GM12878 (cell line): ENCODE results near the gene C6orf120. TPM values are rescaled to one million over a fixed set of nuclear protein-coding genes. Genes with fewer than 3 reads are reported as not detected.

Source experiments
- ATAC-seq: fragments of 200-7000 bp; cut with Tn5 transposase; 3 replicates; pipeline ENCODE4 v1.9.1; 2020; ENCODE audit warnings: mild to moderate bottlenecking, moderate library complexity
- BruUV-seq: library from RNA; stranded (reverse); fragments of 400-500 nt; replicated peaks from 2 replicates; lab custom pipeline; 2021; lab: Mats Ljungman, UMichigan
- CTCF ChIA-PET: fragments of 300-600 bp; sonication (Branson Sonifier 250); formaldehyde crosslinking; extraction: SDS; loops from one replicate; lab custom pipeline; 2021; ENCODE audit warnings: inconsistent platforms; lab: Yijun Ruan, JAX
- POLR2A ChIA-PET: fragments of 350-600 bp; formaldehyde crosslinking; extraction: SDS; loops from one replicate; lab custom pipeline; 2021; ENCODE audit warnings: inconsistent platforms; lab: Charles Lee
- RAD21 ChIA-PET: fragments of 300-600 bp; sonication (Branson Sonifier 250); formaldehyde crosslinking; loops from one replicate; lab custom pipeline; 2023; ENCODE audit warnings: antibody characterized with exemption; ENCODE audit not compliant: unreplicated experiment; lab: Charles Lee
- SMC1A ChIA-PET: fragments of 300-600 bp; sonication (Branson Sonifier 250); formaldehyde crosslinking; loops from one replicate; lab custom pipeline; 2023; ENCODE audit not compliant: unreplicated experiment, uncharacterized antibody; lab: Charles Lee
- DNase-seq: peaks from one replicate; pipeline ENCODE4 v3.0.0-alpha.2; 2011; ENCODE audit warnings: low read depth, low spot score
- FAIRE-seq: peaks from 3 replicates; lab custom pipeline; 2011; peaks lifted over from hg19 to GRCh38; lab: Jason Lieb, UNC
- H2AFZ ChIP-seq: 2 replicates; pipeline ENCODE4 v1.6.0; 2011; ENCODE audit warnings: low read depth, low read length, control low read depth; ENCODE audit not compliant: control insufficient read depth
- H3K27ac ChIP-seq: 2 replicates; pipeline ENCODE4 v1.5.1; 2011; ENCODE audit warnings: control low read depth; ENCODE audit not compliant: control insufficient read depth, insufficient read depth
- H3K27me3 ChIP-seq, 2 experiments: replicated peaks in 1 of 2; 2 replicates each; pipeline versions ENCODE4 v1.6.0 to v1.6.1; 2011; ENCODE audit warnings: low read length in 1 of 2; ENCODE audit not compliant: control insufficient read depth in 2 of 2, insufficient read depth in 2 of 2
- H3K36me3 ChIP-seq, 2 experiments: 2 replicates each; pipeline ENCODE4 v1.5.1; 2011; ENCODE audit warnings: low read length in 1 of 2; ENCODE audit not compliant: control insufficient read depth in 2 of 2, insufficient read depth in 2 of 2
- H3K4me1 ChIP-seq: 2 replicates; pipeline ENCODE4 v1.6.1; 2011; ENCODE audit warnings: mild to moderate bottlenecking, low read length, moderate library complexity, mixed read lengths; ENCODE audit not compliant: control insufficient read depth, insufficient read depth
- H3K4me2 ChIP-seq: 2 replicates; pipeline ENCODE4 v1.6.0; 2011; ENCODE audit warnings: control low read depth; ENCODE audit not compliant: control insufficient read depth, insufficient read depth
- H3K4me3 ChIP-seq: fragments of 200-600 bp; sonication (generic); 2 replicates; pipeline ENCODE4 v1.5.1; 2016
- H3K79me2 ChIP-seq: 2 replicates; pipeline ENCODE4 v1.6.0; 2011; ENCODE audit warnings: low read length; ENCODE audit not compliant: control insufficient read depth, insufficient read depth
- H3K9ac ChIP-seq: 2 replicates; pipeline ENCODE4 v1.8.0; 2011; ENCODE audit warnings: low read length, control low read depth, mixed read lengths; ENCODE audit not compliant: control insufficient read depth, insufficient read depth
- H3K9me3 ChIP-seq: replicated peaks from 3 replicates; pipeline ENCODE4 v1.5.1; 2011; ENCODE audit warnings: mild to moderate bottlenecking, low read length; ENCODE audit not compliant: control insufficient read depth, insufficient read depth
- H4K20me1 ChIP-seq: 2 replicates; pipeline ENCODE4 v1.6.0; 2011; ENCODE audit not compliant: control insufficient read depth, insufficient read depth
- ESRRA ChIP-seq: IDR thresholded peaks from 2 replicates; pipeline ENCODE4 v1.6.1; 2012; ENCODE audit warnings: mild to moderate bottlenecking, low read length, improper control_type of control experiment
- NFYB ChIP-seq: IDR thresholded peaks from 2 replicates; pipeline ENCODE4 v1.6.1; 2011; ENCODE audit warnings: low read depth, mild to moderate bottlenecking, low read length, improper control_type of control experiment, moderate library complexity; ENCODE audit not compliant: insufficient read depth
- RB1 ChIP-seq: fragments of 450-650 bp; formaldehyde crosslinking; IDR thresholded peaks from 2 replicates; pipeline ENCODE4 v1.6.1; 2017; ENCODE audit warnings: mild to moderate bottlenecking, borderline replicate concordance
- SUZ12 ChIP-seq: fragments of 200-600 bp; sonication (generic); IDR thresholded peaks from one replicate; pipeline ENCODE4 v1.6.1; 2018; ENCODE audit warnings: antibody characterized with exemption, mild to moderate bottlenecking; ENCODE audit not compliant: unreplicated experiment
- YY1 ChIP-seq: IDR thresholded peaks from 2 replicates; pipeline ENCODE4 v1.6.1; 2011; ENCODE audit warnings: low read depth, mild to moderate bottlenecking, low read length
- ZBTB4 ChIP-seq: fragments of 450-650 bp; formaldehyde crosslinking; IDR thresholded peaks from 2 replicates; pipeline ENCODE4 v1.4.0; 2022; ENCODE audit warnings: mild to moderate bottlenecking, moderate library complexity
- ZNF207 ChIP-seq: fragments of 450-650 bp; IDR thresholded peaks from 2 replicates; pipeline ENCODE4 v1.6.1; 2014; ENCODE audit warnings: antibody characterized with exemption, mild to moderate bottlenecking, borderline replicate concordance
- ZZZ3 ChIP-seq: IDR thresholded peaks from 2 replicates; pipeline ENCODE4 v1.6.1; 2011; ENCODE audit warnings: low read depth; ENCODE audit not compliant: control insufficient read depth, insufficient read length
- WGBS: methylation state at CpG from one replicate; pipeline ENCODE4 v1.1.6; 2016; ENCODE audit warnings: low lambda C conversion rate; ENCODE audit not compliant: insufficient replicate concordance, insufficient coverage; ENCODE audit errors: missing lambda C conversion rate; 5-methylcytosine and 5-hydroxymethylcytosine counted together
- in situ Hi-C: fragments of 300-500 bp; cut with MboI; formaldehyde crosslinking; loops from 9 replicates; pipeline ENCODE4 v1.14.3; 2018; ENCODE audit warnings: mixed read lengths
- intact Hi-C: fragments of 100-400 bp; cut with micrococcal nuclease; formaldehyde crosslinking; loops from one replicate; pipeline ENCODE4 v1.14.2; 2022; ENCODE audit not compliant: unreplicated experiment
- polyA plus RNA-seq, 11 experiments: library from polyadenylated mRNA; depleted of rRNA in 4 of 11; unstranded in 6 of 11; stranded (reverse) in 5 of 11; fragments of >200 nt; fragmentation: Nextera tagmentation in 4 of 11; fragmentation: Illumina TruSeq in 1 of 11; extraction: Ambion mirVana in 4 of 11; extraction: Trizol in 1 of 11; gene quantifications; 1 replicate in 1 of 11; 2 replicates in 10 of 11; pipeline versions ENCODE4 v1.2.1 to v1.2.3, GENCODE V29; 2011 to 2016; ENCODE audit warnings: inconsistent platforms in 2 of 11, missing spikeins in 2 of 11, low read depth in 1 of 11
- total RNA-seq, 4 experiments: library from RNA; depleted of rRNA in 3 of 4; stranded (reverse); fragments of >200 nt in 3 of 4; fragmentation: Illumina TruSeq in 1 of 4; extraction: Trizol in 1 of 4; gene quantifications; 2 replicates each; pipeline versions ENCODE4 v1.2.1 to v1.2.3, GENCODE V29; 2013 to 2021

C6orf120 gene
- total and polyA plus RNA-seq, 10 of the 15 experiments (the other 5 are each of a cell fraction or from before 2014, with no cell fraction given) = 3.6 to 23.9 (median 18.2) TPM

DNA sequence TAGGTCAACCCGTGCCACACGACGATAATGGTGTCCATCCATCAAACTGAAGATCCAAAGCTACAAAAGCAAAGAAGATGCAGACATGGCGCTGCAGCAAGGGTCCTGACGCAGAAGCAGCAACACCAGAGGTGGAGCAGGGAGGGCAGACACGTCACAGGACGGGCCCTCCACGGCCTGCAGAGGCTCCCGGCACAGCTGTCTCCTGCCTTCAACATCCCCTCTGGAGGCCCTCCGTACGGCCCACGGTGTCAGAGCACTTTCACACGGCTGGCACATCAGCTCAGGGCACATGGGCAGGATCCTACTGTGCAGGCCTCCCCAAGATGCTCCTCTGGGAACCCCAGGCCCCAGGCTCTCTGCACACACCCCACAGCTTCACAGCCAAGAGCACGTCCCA lies 37.7 kb upstream of the C6orf120 start:
- Histone ChIP-seq H3K4me3 (no peak overlapping the region), H3K4me2 (no peak overlapping the region), H3K79me2 (no peaks in the 10 kb centered on the region), H3K27ac (no peak overlapping the region), H3K9me3 (no peaks in the 10 kb centered on the region), H3K36me3 (peaks cover 3 to 9% of the 10 kb centered on the region in 2 experiments), H2AFZ (no peak overlapping the region), H3K27me3 (no peaks in the 10 kb centered on the region), H3K9ac (no peak overlapping the region), H4K20me1 (no peaks in the 10 kb centered on the region), H3K4me1 (no peaks in the 10 kb centered on the region)
- ChIA-PET POLR2A (no interaction called here), RAD21 (no interaction called here), SMC1A (no interaction called here), CTCF (no interaction called here)
- no peak for TF ChIP-seq ZBTB4 (CRISPR knock-in tag)
- TF ChIP-seq SUZ12 = no peak
- no peak for TF ChIP-seq ZZZ3
- no peak for TF ChIP-seq ZNF207
- TF ChIP-seq ESRRA = no peak
- TF ChIP-seq YY1 = no peak
- no peak for TF ChIP-seq RB1
- no peak for TF ChIP-seq NFYB
- in situ Hi-C loops = no loop called here
- FAIRE-seq = no peak
- no peak for ATAC-seq
- WGBS = 96% methylated on average over 14 of the region's 14 CpGs
- DNase-seq = no peak
- BruUV-seq = no TSS peak
- intact Hi-C loops = no loop called here
